SK-N-DZ (cell line): ENCODE measurements around the gene TOB2.

Experiments used
- DNase-seq: peaks from one replicate; pipeline ENCODE4 v3.0.0-alpha.2; 2015; ENCODE audit warnings: low spot score

TOB2 gene

DNA sequence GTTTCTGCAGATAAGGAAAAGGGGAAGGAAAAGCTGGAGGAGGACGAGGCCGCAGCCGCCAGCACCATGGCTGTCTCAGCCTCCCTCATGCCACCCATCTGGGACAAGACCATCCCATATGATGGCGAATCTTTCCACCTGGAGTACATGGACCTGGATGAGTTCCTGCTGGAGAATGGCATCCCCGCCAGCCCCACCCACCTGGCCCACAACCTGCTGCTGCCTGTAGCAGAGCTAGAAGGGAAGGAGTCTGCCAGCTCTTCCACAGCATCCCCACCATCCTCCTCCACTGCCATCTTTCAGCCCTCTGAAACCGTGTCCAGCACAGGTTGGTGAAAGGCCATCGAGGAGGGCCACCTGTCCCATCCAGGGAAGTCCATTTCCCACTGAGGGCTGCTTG lies 59.3 kb downstream of the TOB2 start:
- DNase-seq = no peak

DNA sequence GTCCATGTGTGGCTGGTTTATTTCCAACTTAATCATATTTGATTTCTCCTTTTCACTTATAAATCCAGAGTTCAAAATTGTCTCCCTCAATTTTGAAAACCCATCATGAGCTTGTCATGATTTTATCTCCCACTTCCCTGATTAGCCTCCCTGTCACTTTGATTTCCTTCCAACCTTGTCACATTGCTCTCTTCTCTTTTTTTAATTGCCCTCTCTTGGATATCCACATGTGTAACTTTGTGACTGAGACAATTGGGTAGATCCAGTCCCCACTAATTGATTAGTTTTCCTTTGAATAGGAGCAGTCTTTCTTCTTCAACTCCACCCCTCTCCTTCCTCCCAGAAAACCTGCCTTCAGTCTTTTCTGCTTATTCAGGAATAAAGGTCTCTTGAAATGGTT lies 62.5 kb downstream of the TOB2 start:
- DNase-seq = no peak
